ENCODE measurements around the gene MTA1. TPM values are rescaled to one million over a fixed set of nuclear protein-coding genes. Genes with fewer than 3 reads are reported as not detected.

The MTA1 gene
- total and polyA plus RNA-seq, 4 experiments from 2014 or later = 1.5 to 123 (median 64.2) TPM

DNA sequence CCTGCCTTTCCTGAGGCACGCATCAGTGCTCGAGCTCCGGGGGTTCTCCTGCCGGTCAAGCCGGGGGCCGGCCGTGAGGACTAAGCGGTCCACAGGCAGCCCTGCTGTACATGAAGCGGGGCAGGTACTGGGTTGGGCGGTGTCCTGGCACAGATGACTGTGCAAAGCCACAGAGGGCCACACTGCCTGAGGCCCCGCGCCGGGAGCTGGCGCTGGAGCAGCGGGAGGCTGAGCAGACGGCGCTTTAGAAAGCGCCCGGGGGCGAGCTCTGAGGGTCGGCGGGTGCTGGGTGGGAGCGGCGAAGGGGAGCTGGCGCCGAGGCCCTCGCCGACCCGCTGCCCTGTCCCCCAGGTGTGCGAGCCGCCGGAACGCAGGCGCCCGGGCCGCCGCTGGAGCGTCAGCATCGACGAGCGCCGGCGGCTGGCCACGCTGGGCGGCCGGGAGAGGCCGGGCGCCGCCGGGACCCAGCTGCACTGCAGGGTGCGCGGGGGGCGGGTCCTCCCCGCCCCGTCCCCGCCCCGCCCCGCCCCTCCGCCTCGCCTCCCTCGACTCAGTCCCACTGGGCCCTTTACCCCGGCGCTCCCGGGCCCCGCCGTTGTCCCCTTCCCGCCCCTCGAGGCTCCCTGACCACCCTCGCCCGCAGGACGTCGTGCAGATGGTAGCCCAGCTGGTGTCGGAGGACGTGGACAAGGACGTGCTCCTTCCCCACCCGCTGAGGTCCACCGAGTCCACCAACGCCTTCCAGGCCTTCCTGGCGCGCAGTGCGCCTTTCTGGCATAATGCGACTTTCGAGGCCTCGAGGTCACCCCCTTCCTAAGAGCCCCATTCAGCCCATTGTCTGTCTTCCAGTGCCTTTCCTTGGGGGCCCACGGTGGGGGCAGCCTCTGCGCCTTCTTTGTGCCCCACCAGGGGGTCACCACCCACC, 8.3 kb upstream of the MTA1 start:
- intact Hi-C loops (cut with micrococcal nuclease) = no loop called here
- H3K27me3 Mint-ChIP-seq = peaks cover 3 to 7% of the 10 kb centered on the region in 2 donors
- peak in 2 of 5 donors; percentile 21 to 28 for DNase-seq
- H3K27ac Mint-ChIP-seq = peak overlapping the region in 1 of 7 donors; percentile 48
- H3K4me3 Mint-ChIP-seq = peak overlapping the region in 3 of 8 donors; percentile 17 to 48 (median 43)
- no peaks in the 10 kb centered on the region for H3K36me3 ChIP-seq (ENCODE audit: insufficient read depth, low read length)
- ChIA-PET CTCF (ENCODE audit: partially characterized antibody) (no interaction called here), POLR2A (ENCODE audit: partially characterized antibody) (interaction anchor here (0.8 to 2.4 kb wide), 7 partner anchors 10 to 117 kb away, joined by 3 to 7 read pairs (median 3); partner anchors contain the start of gene TEX22)
- H3K4me1 ChIP-seq (ENCODE audit: insufficient read depth, low read length) = peaks cover 15% of the 10 kb centered on the region
- no peak overlapping the region for H3K4me3 ChIP-seq (ENCODE audit: low read length in 2 of 2)
- H3K4me1 Mint-ChIP-seq = peaks cover 1 to 18% (median 10%) of the 10 kb centered on the region in 4 donors
- H3K36me3 Mint-ChIP-seq = no peaks in the 10 kb centered on the region
- H3K9me3 ChIP-seq (ENCODE audit: control insufficient read depth in 1 of 2, low read length in 2 of 2) = no peaks in the 10 kb centered on the region
- no peak overlapping the region for H3K27ac ChIP-seq (ENCODE audit: low read depth, low read length)
- H3K9me3 Mint-ChIP-seq = peaks cover 0 to 3% (median 0%) of the 10 kb centered on the region in 8 donors
- H3K27me3 ChIP-seq (ENCODE audit: insufficient read depth, low read length) = peaks cover 27% of the 10 kb centered on the region

DNA sequence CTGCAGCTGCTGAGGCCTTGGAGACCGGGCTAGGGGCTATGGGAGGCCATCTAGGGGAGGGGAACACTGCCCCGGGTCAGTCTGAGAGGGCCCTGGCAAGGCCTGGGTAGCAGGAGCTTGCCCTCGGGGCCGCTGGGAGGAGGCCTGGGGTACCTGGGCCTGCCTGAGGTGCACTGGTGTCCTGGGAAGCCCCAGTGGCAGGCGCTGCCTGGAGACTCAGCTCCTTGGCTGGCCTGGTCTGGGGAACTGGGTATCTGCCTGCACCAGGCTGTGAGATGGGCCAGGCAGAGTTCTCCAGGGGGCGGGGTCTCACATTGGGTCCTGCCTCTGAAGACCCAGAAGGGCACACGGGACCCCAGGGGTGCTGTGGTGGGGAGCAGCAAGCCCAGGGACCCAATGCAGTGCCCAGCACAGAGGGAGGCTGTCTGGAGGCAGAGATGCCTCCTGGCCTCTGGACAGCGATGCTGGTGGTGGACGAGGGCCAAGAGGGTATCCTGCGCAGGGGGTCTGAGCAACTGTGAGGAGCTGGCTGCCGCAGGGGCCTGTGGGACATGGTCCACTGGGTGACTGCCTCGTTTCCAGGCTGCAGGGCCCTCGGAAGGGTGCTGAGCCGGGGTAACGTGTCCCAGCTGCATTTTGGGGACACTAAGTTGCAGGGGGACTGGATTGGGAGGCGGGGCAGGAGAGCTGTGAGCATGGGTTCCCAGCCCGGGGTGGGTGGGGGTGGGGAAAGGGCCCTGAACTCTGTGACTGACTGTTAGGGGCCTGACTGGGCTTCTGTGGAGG, 7.4 kb upstream of the MTA1 start:
- Mint-ChIP-seq H3K4me3 (peak overlapping the region in 1 of 8 donors; percentile 43), H3K4me1 (peaks cover 1 to 18% (median 10%) of the 10 kb centered on the region in 4 donors), H3K9me3 (peaks cover 0 to 3% (median 0%) of the 10 kb centered on the region in 8 donors), H3K36me3 (no peaks in the 10 kb centered on the region), H3K27me3 (peaks cover 3 to 7% of the 10 kb centered on the region in 2 donors), H3K27ac (no peak overlapping the region)
- CTCF ChIA-PET (ENCODE audit: partially characterized antibody) = interaction anchor here (2.1 kb wide), 1 partner anchor 42 kb away, joined by 6 read pairs; no protein-coding TSS in a partner anchor
- intact Hi-C loops (cut with micrococcal nuclease) = no loop called here
- Histone ChIP-seq H3K27me3 (ENCODE audit: insufficient read depth, low read length) (peaks cover 27% of the 10 kb centered on the region), H3K27ac (ENCODE audit: low read depth, low read length) (no peak overlapping the region), H3K4me1 (ENCODE audit: insufficient read depth, low read length) (peaks cover 15% of the 10 kb centered on the region), H3K9me3 (ENCODE audit: control insufficient read depth in 1 of 2, low read length in 2 of 2) (no peaks in the 10 kb centered on the region), H3K4me3 (ENCODE audit: low read length in 2 of 2) (no peak overlapping the region), H3K36me3 (ENCODE audit: insufficient read depth, low read length) (no peaks in the 10 kb centered on the region)
- DNase-seq = no peak
- POLR2A ChIA-PET (ENCODE audit: partially characterized antibody) = interaction anchor here (1.0 to 2.4 kb wide), 5 partner anchors 9 to 116 kb away, joined by 3 to 7 read pairs (median 6); partner anchors contain the start of gene TEX22

DNA sequence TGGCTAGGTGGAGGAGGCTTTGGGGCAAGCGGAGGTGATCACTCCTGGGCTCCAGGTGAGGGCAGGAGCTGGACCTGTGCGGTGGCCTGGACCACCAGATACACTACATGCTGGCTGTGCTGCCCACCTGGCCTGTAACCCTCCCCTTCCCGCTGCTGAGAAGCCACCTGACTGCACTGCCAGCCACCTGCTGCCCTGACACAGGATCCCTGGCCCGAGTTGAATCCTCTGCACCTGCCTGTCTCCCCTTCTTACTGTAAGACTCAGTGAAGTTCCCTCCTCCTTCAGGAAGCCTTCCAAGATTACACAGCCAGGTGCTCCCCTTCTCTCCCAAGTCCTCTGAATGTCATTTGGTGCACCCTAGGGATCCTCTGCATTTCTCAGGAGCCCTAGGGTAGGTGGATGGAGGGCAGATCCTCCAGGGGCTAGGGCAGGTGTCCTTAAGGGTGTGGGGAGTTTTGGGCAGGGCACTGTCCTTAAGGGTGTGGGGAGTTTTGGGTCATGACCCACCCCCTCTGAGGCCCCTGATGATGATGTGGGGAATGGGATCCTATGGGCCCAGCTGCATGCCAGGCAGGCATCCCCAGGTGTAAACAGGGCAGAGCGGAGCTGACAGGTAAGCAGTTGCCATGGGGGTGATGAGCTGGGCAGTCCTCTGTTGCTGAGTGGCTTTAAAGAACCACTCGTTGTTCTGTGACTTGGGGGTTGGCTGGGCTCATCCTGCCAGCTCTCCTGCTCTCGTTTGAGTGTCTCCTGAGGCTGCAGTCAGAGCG, 6.7 kb upstream of the MTA1 start:
- H3K27me3 ChIP-seq (ENCODE audit: insufficient read depth, low read length) = peaks cover 27% of the 10 kb centered on the region
- ChIA-PET POLR2A (ENCODE audit: partially characterized antibody) (interaction anchor here (1.0 to 2.4 kb wide), 3 partner anchors 14 to 77 kb away, joined by 3 to 7 read pairs (median 6); partner anchors contain the start of gene TEX22), CTCF (ENCODE audit: partially characterized antibody) (interaction anchor here (0.6 to 2.1 kb wide), 4 partner anchors 10 to 1851 kb away, joined by 3 to 6 read pairs (median 4); no protein-coding TSS in a partner anchor)
- intact Hi-C loops (cut with micrococcal nuclease) = no loop called here
- peaks cover 3 to 7% of the 10 kb centered on the region in 2 donors for H3K27me3 Mint-ChIP-seq
- H3K9me3 ChIP-seq (ENCODE audit: control insufficient read depth in 1 of 2, low read length in 2 of 2) = no peaks in the 10 kb centered on the region
- H3K4me3 ChIP-seq (ENCODE audit: low read length in 2 of 2) = no peak overlapping the region
- peaks cover 1 to 22% (median 10%) of the 10 kb centered on the region in 4 donors for H3K4me1 Mint-ChIP-seq
- H3K4me1 ChIP-seq (ENCODE audit: insufficient read depth, low read length) = peaks cover 15% of the 10 kb centered on the region
- no peak overlapping the region for H3K27ac ChIP-seq (ENCODE audit: low read depth, low read length)
- no peaks in the 10 kb centered on the region for H3K36me3 Mint-ChIP-seq
- H3K9me3 Mint-ChIP-seq = no peaks in the 10 kb centered on the region
- H3K4me3 Mint-ChIP-seq = peak overlapping the region in 3 of 8 donors; percentile 6 to 62 (median 17)
- H3K36me3 ChIP-seq (ENCODE audit: insufficient read depth, low read length) = no peaks in the 10 kb centered on the region
- DNase-seq = no peak
- H3K27ac Mint-ChIP-seq = peak overlapping the region in 1 of 7 donors; percentile 24

- ChIA-PET POLR2A (ENCODE audit: partially characterized antibody) (interaction anchor here (0.7 to 2.4 kb wide), 4 partner anchors 14 to 68 kb away, joined by 3 to 7 read pairs (median 4); partner anchors contain the start of gene TEX22), CTCF (ENCODE audit: partially characterized antibody) (interaction anchor here (0.6 to 2.1 kb wide), 4 partner anchors 10 to 1852 kb away, joined by 3 to 6 read pairs (median 4); no protein-coding TSS in a partner anchor)
- peak overlapping the region in 1 of 8 donors; percentile 52 for H3K4me3 Mint-ChIP-seq
Measured at GRCh38 chr14:105413544-105413886, 6.1 kb upstream of the MTA1 start.

GRCh38 chr14:105414456-105415371, 4.9 kb upstream of the MTA1 start:
- ChIA-PET POLR2A (ENCODE audit: partially characterized antibody) (interaction anchor here (0.9 to 1.6 kb wide), 3 partner anchors 16 to 30 kb away, joined by 3 to 5 read pairs (median 3); partner anchors contain the start of gene TEX22), CTCF (ENCODE audit: partially characterized antibody) (interaction anchor here (0.7 to 1.5 kb wide), 9 partner anchors 10 to 96 kb away, joined by 3 to 9 read pairs (median 5); partner anchors contain the start of gene TEX22)
- Histone ChIP-seq H3K27ac (ENCODE audit: low read depth, low read length) (no peak overlapping the region), H3K4me1 (ENCODE audit: insufficient read depth, low read length) (peaks cover 25% of the 10 kb centered on the region), H3K27me3 (ENCODE audit: insufficient read depth, low read length) (peaks cover 27% of the 10 kb centered on the region), H3K36me3 (ENCODE audit: insufficient read depth, low read length) (no peaks in the 10 kb centered on the region), H3K9me3 (ENCODE audit: control insufficient read depth in 1 of 2, low read length in 2 of 2) (no peaks in the 10 kb centered on the region), H3K4me3 (ENCODE audit: low read length in 2 of 2) (peak overlapping the region in 1 of 2 donors; percentile 51)
- H3K4me1 Mint-ChIP-seq = peaks cover 1 to 32% (median 13%) of the 10 kb centered on the region in 4 donors
- intact Hi-C loops (cut with micrococcal nuclease) = loop anchor here (2.0 kb wide), 2 partner anchors 16 to 76 kb away; partner anchors contain the start of genes TEDC1 and TEX22
- H3K36me3 Mint-ChIP-seq = no peaks in the 10 kb centered on the region
- H3K4me3 Mint-ChIP-seq = peak overlapping the region; percentile 70 to 82 (median 78)
- peaks cover 3 to 7% of the 10 kb centered on the region in 2 donors for H3K27me3 Mint-ChIP-seq
- peak; percentile 55 to 65 (median 61) for DNase-seq
- H3K9me3 Mint-ChIP-seq = no peaks in the 10 kb centered on the region
- H3K27ac Mint-ChIP-seq = peak overlapping the region in 1 of 7 donors; percentile 42

More at GRCh38 chr14:105413544-105413886, 6.1 kb upstream of the MTA1 start:
- intact Hi-C loops (cut with micrococcal nuclease) = no loop called here
- H3K4me3 ChIP-seq (ENCODE audit: low read length in 2 of 2) = no peak overlapping the region
- peaks cover 16% of the 10 kb centered on the region for H3K4me1 ChIP-seq (ENCODE audit: insufficient read depth, low read length)
- no peak for DNase-seq
- H3K27ac ChIP-seq (ENCODE audit: low read depth, low read length) = no peak overlapping the region
- H3K4me1 Mint-ChIP-seq = peaks cover 1 to 24% (median 10%) of the 10 kb centered on the region in 4 donors
- no peaks in the 10 kb centered on the region for H3K36me3 ChIP-seq (ENCODE audit: insufficient read depth, low read length)
- H3K9me3 Mint-ChIP-seq = no peaks in the 10 kb centered on the region
- peaks cover 27% of the 10 kb centered on the region for H3K27me3 ChIP-seq (ENCODE audit: insufficient read depth, low read length)
- H3K9me3 ChIP-seq (ENCODE audit: control insufficient read depth in 1 of 2, low read length in 2 of 2) = no peaks in the 10 kb centered on the region
- no peak overlapping the region for H3K27ac Mint-ChIP-seq
- H3K36me3 Mint-ChIP-seq = no peaks in the 10 kb centered on the region
- H3K27me3 Mint-ChIP-seq = peaks cover 3 to 7% of the 10 kb centered on the region in 2 donors
